Measurements from ENCODE around the gene SPINK4.

SPINK4 gene

GRCh38 chr9:33227008-33227398, 13.0 kb upstream of the SPINK4 start:
- Histone ChIP-seq H3K27ac (ENCODE audit: low read length) (no peak overlapping the region), H3F3A (ENCODE audit: insufficient read depth, low read length) (no peaks in the 10 kb centered on the region), H3K27me3 (replicated peaks; ENCODE audit: insufficient read depth, low read length) (no peaks in the 10 kb centered on the region), H3K9ac (ENCODE audit: low read length) (no peak overlapping the region), H3K79me2 (ENCODE audit: low read length) (no peaks in the 10 kb centered on the region), H3K4me2 (ENCODE audit: low read depth, low read length) (no peak overlapping the region), H3K9me3 (replicated peaks; ENCODE audit: insufficient read depth, low read length) (no peaks in the 10 kb centered on the region), H2AFZ (ENCODE audit: low read length) (no peak overlapping the region), H4K20me1 (ENCODE audit: insufficient read depth, low read length) (no peaks in the 10 kb centered on the region), H3K4me3 (ENCODE audit: low read length) (no peak overlapping the region), H3K36me3 (replicated peaks; ENCODE audit: insufficient read depth, low read length) (no peaks in the 10 kb centered on the region), H3K4me1 (ENCODE audit: low read length) (peaks cover 12% of the 10 kb centered on the region), H3K9me2 (replicated peaks; ENCODE audit: insufficient read depth, low read length) (no peaks in the 10 kb centered on the region)
- no peak for DNase-seq
- TF ChIP-seq EZH2 (optimal IDR thresholded peaks at IDR 0.05; ENCODE audit: low read depth, low read length) (no peak), EZH2phosphoT487 (IDR thresholded peaks at IDR 0.05; ENCODE audit: low read length) (no peak), CTCF (IDR thresholded peaks at IDR 0.05; ENCODE audit: low read length) (no peak)

GRCh38 chr9:33227741-33228140, 12.2 kb upstream of the SPINK4 start:
- H4K20me1 ChIP-seq (ENCODE audit: insufficient read depth, low read length): no peaks in the 10 kb centered on the region
- no peaks in the 10 kb centered on the region for H3K9me2 ChIP-seq (replicated peaks; ENCODE audit: insufficient read depth, low read length)
- H3K9me3 ChIP-seq (replicated peaks; ENCODE audit: insufficient read depth, low read length): no peaks in the 10 kb centered on the region
- H3K27me3 ChIP-seq (replicated peaks; ENCODE audit: insufficient read depth, low read length): no peaks in the 10 kb centered on the region
- no peak overlapping the region for H3K27ac ChIP-seq (ENCODE audit: low read length)
- H3F3A ChIP-seq (ENCODE audit: insufficient read depth, low read length): no peaks in the 10 kb centered on the region
- DNase-seq: no peak
- H2AFZ ChIP-seq (ENCODE audit: low read length): no peak overlapping the region
- no peak overlapping the region for H3K4me2 ChIP-seq (ENCODE audit: low read depth, low read length)
- TF ChIP-seq EZH2 (optimal IDR thresholded peaks at IDR 0.05; ENCODE audit: low read depth, low read length): no peak
- no peak for TF ChIP-seq EZH2phosphoT487 (IDR thresholded peaks at IDR 0.05; ENCODE audit: low read length)
- TF ChIP-seq CTCF (IDR thresholded peaks at IDR 0.05; ENCODE audit: low read length): no peak
- H3K79me2 ChIP-seq (ENCODE audit: low read length): no peaks in the 10 kb centered on the region
- no peaks in the 10 kb centered on the region for H3K36me3 ChIP-seq (replicated peaks; ENCODE audit: insufficient read depth, low read length)
- H3K4me1 ChIP-seq (ENCODE audit: low read length): peaks cover 5% of the 10 kb centered on the region
- no peak overlapping the region for H3K9ac ChIP-seq (ENCODE audit: low read length)
- H3K4me3 ChIP-seq (ENCODE audit: low read length): no peak overlapping the region

GRCh38 chr9:33228606-33229005, 11.4 kb upstream of the SPINK4 start:
- H3K36me3 ChIP-seq (replicated peaks; ENCODE audit: insufficient read depth, low read length): no peaks in the 10 kb centered on the region
- no peak for TF ChIP-seq CTCF (IDR thresholded peaks at IDR 0.05; ENCODE audit: low read length)
- TF ChIP-seq EZH2 (optimal IDR thresholded peaks at IDR 0.05; ENCODE audit: low read depth, low read length): no peak
- no peak for TF ChIP-seq EZH2phosphoT487 (IDR thresholded peaks at IDR 0.05; ENCODE audit: low read length)
- no peaks in the 10 kb centered on the region for H4K20me1 ChIP-seq (ENCODE audit: insufficient read depth, low read length)
- no peaks in the 10 kb centered on the region for H3K9me2 ChIP-seq (replicated peaks; ENCODE audit: insufficient read depth, low read length)
- H3K4me3 ChIP-seq (ENCODE audit: low read length): no peak overlapping the region
- no peak overlapping the region for H3K9ac ChIP-seq (ENCODE audit: low read length)
- H3K4me1 ChIP-seq (ENCODE audit: low read length): peaks cover 4% of the 10 kb centered on the region; the same call in 1 of the 2 replicates
- no peaks in the 10 kb centered on the region for H3K27me3 ChIP-seq (replicated peaks; ENCODE audit: insufficient read depth, low read length)
- H3K9me3 ChIP-seq (replicated peaks; ENCODE audit: insufficient read depth, low read length): no peaks in the 10 kb centered on the region
- H3K79me2 ChIP-seq (ENCODE audit: low read length): no peaks in the 10 kb centered on the region
- DNase-seq: no peak
- H2AFZ ChIP-seq (ENCODE audit: low read length): no peak overlapping the region
- H3F3A ChIP-seq (ENCODE audit: insufficient read depth, low read length): no peaks in the 10 kb centered on the region
- H3K27ac ChIP-seq (ENCODE audit: low read length): no peak overlapping the region
- H3K4me2 ChIP-seq (ENCODE audit: low read depth, low read length): no peak overlapping the region
